Epithelial cell of umbilical artery (primary cell): ENCODE measurements around the gene TAC1. TPM values are rescaled to one million over a fixed set of nuclear protein-coding genes. Genes with fewer than 3 reads are reported as not detected.

Experiments used
- total RNA-seq: library from RNA; depleted of rRNA; stranded (reverse); fragments of >200 nt; gene quantifications from 2 replicates; pipeline ENCODE4 v1.2.3, GENCODE V29; 2014

The TAC1 gene
- not detected in 2 replicates for total RNA-seq

GRCh38 chr7:97731736-97732564, at the start of gene TAC1:
TAC1 (plus strand) TSS chr7:97732086; CDS start chr7:97732613, 527 bp downstream.

Other genes with a start within 250 kb of the TAC1 start
- 12.7 and 37.4 TPM in 2 replicates for gene ASNS, start 140.3 kb downstream of the TAC1 start, total RNA-seq